Activated CD8-positive, alpha-beta T cell treated with anti-CD3 and anti-CD28 coated beads for 36 hours (primary cell): ENCODE results near the gene FBRS. TPM values are rescaled to one million over a fixed set of nuclear protein-coding genes. Genes with fewer than 3 reads are reported as not detected.

Experiments
- ATAC-seq: fragments of 200-7000 bp; cut with Tn5 transposase; one replicate; pipeline ENCODE4 v1.10.0; 2021; ENCODE audit warnings: mild to moderate bottlenecking, moderate library complexity
- CTCF ChIA-PET: fragments of 350-600 bp; sonication (Branson Sonifier 250); formaldehyde crosslinking; loops from one replicate; lab custom pipeline; 2021; ENCODE audit warnings: antibody characterized with exemption; lab: Charles Lee
- POLR2A ChIA-PET: fragments of 350-600 bp; sonication (Branson Sonifier 250); formaldehyde crosslinking; loops from one replicate; lab custom pipeline; 2021; ENCODE audit warnings: antibody characterized with exemption; lab: Charles Lee
- DNase-seq: peaks from one replicate; pipeline ENCODE4 v3.0.0-alpha.2; 2020
- H3K27ac Mint-ChIP-seq: one replicate; pipeline ENCODE4 v1.8.0; 2021; ENCODE audit warnings: mild to moderate bottlenecking, mixed read lengths
- H3K27me3 Mint-ChIP-seq: one replicate; pipeline ENCODE4 v1.8.0; 2021; ENCODE audit warnings: mixed read lengths
- H3K36me3 Mint-ChIP-seq: one replicate; pipeline ENCODE4 v1.8.0; 2021; ENCODE audit warnings: low read depth, mixed read lengths
- H3K4me1 Mint-ChIP-seq: one replicate; pipeline ENCODE4 v1.8.0; 2021; ENCODE audit warnings: low read depth, mixed read lengths
- H3K4me3 Mint-ChIP-seq: one replicate; pipeline ENCODE4 v1.8.0; 2021; ENCODE audit warnings: mild to moderate bottlenecking, moderate library complexity, mixed read lengths
- H3K9me3 Mint-ChIP-seq: one replicate; pipeline ENCODE4 v1.8.0; 2021; ENCODE audit warnings: mixed read lengths
- CTCF ChIP-seq: fragments of 200-600 bp; IDR thresholded peaks from one replicate; pipeline ENCODE4 v1.8.0; 2022; ENCODE audit warnings: antibody characterized with exemption, mild to moderate bottlenecking
- intact Hi-C: fragments of 100-400 bp; cut with micrococcal nuclease; formaldehyde crosslinking; loops from one replicate; pipeline ENCODE4 v1.10.0; 2022
- total RNA-seq, 2 experiments: library from RNA; stranded (reverse); gene quantifications; one replicate each; pipeline ENCODE4 v1.2.3, GENCODE V29; 2021

FBRS gene
- total RNA-seq, 2 experiments from 2014 or later = 80.3 to 85.8 TPM

- no peaks in the 10 kb centered on the region for H3K27me3 Mint-ChIP-seq
- TF ChIP-seq CTCF = no peak
- POLR2A ChIA-PET = interaction anchor here (1.0 to 1.1 kb wide), 2 partner anchors 41 to 45 kb away, joined by 3 to 4 read pairs; no protein-coding TSS in a partner anchor
- H3K4me3 Mint-ChIP-seq = peak overlapping the region; percentile 88
- intact Hi-C loops = loop anchor here (10.0 kb wide), 1 partner anchor 242 kb away; the partner anchor contains the start of genes BCL7C and CTF1
- ATAC-seq (no peak), DNase-seq (no peak)
- H3K9me3 Mint-ChIP-seq = no peaks in the 10 kb centered on the region
- CTCF ChIA-PET = interaction anchor here (1.2 kb wide), 1 partner anchor 20 kb away, joined by 4 read pairs; no protein-coding TSS in a partner anchor
- H3K27ac Mint-ChIP-seq = peak overlapping the region; percentile 72
- peaks cover 44% of the 10 kb centered on the region for H3K4me1 Mint-ChIP-seq
- peaks cover 42% of the 10 kb centered on the region for H3K36me3 Mint-ChIP-seq
These were observed 5.5 kb upstream of the FBRS start for GRCh38 chr16:30652718-30653117.

GRCh38 chr16:30654856-30655255 is 3.4 kb upstream of the FBRS start:
- H3K27ac Mint-ChIP-seq = peak overlapping the region; percentile 22
- H3K9me3 Mint-ChIP-seq = no peaks in the 10 kb centered on the region
- peaks cover 38% of the 10 kb centered on the region for H3K4me1 Mint-ChIP-seq
- DNase-seq (no peak), ATAC-seq (no peak)
- H3K4me3 Mint-ChIP-seq = no peak overlapping the region
- ChIA-PET POLR2A (interaction anchor here (0.8 kb wide), 1 partner anchor 23 kb away, joined by 3 read pairs; no protein-coding TSS in a partner anchor), CTCF (interaction anchor here (3.7 kb wide), 1 partner anchor 42 kb away, joined by 13 read pairs; no protein-coding TSS in a partner anchor)
- H3K36me3 Mint-ChIP-seq = peaks cover 42% of the 10 kb centered on the region
- TF ChIP-seq CTCF = no peak
- H3K27me3 Mint-ChIP-seq = no peaks in the 10 kb centered on the region
- intact Hi-C loops = loop anchor here (10.0 kb wide), 1 partner anchor 240 kb away; the partner anchor contains the start of genes BCL7C and CTF1

- Mint-ChIP-seq H3K27ac (peak overlapping the region; percentile 92), H3K9me3 (no peaks in the 10 kb centered on the region), H3K36me3 (peaks cover 48% of the 10 kb centered on the region), H3K27me3 (no peaks in the 10 kb centered on the region), H3K4me3 (no peak overlapping the region), H3K4me1 (peaks cover 35% of the 10 kb centered on the region)
- intact Hi-C loops = loop anchor here (10.0 kb wide), 1 partner anchor 239 kb away; the partner anchor contains the start of genes BCL7C and CTF1
- no peak for DNase-seq
- ChIA-PET POLR2A (interaction anchor here (0.6 to 1.2 kb wide), 2 partner anchors 84 to 539 kb away, joined by 3 to 4 read pairs; partner anchors contain the start of gene ZNF688), CTCF (interaction anchor here (0.8 to 3.7 kb wide), 2 partner anchors 17 to 41 kb away, joined by 3 to 13 read pairs; no protein-coding TSS in a partner anchor)
- no peak for TF ChIP-seq CTCF
- no peak for ATAC-seq
These were observed 2.4 kb upstream of the FBRS start for GRCh38 chr16:30655815-30656347.

GRCh38 chr16:30656388-30656787 is 1.8 kb upstream of the FBRS start:
- H3K4me3 Mint-ChIP-seq = no peak overlapping the region
- H3K4me1 Mint-ChIP-seq = peaks cover 38% of the 10 kb centered on the region
- no peaks in the 10 kb centered on the region for H3K9me3 Mint-ChIP-seq
- DNase-seq (no peak), ATAC-seq (no peak)
- peaks cover 52% of the 10 kb centered on the region for H3K36me3 Mint-ChIP-seq
- intact Hi-C loops = loop anchor here (10.0 kb wide), 1 partner anchor 238 kb away; the partner anchor contains the start of genes BCL7C and CTF1
- TF ChIP-seq CTCF = no peak
- no peaks in the 10 kb centered on the region for H3K27me3 Mint-ChIP-seq
- CTCF ChIA-PET = interaction anchor here (0.8 to 3.7 kb wide), 2 partner anchors 16 to 40 kb away, joined by 3 to 13 read pairs; no protein-coding TSS in a partner anchor
- POLR2A ChIA-PET = interaction anchor here (0.6 to 1.2 kb wide), 5 partner anchors 7 to 540 kb away, joined by 3 to 4 read pairs (median 3); partner anchors contain the start of gene ZNF688
- H3K27ac Mint-ChIP-seq = peak overlapping the region; percentile 92
